NCI-H1105 (cell line): ENCODE results near the gene ATRIP.

Experiments
- DNase-seq: peaks from one replicate; lab custom pipeline; 2025; lab: John Stamatoyannopoulos, UW

Gene ATRIP

DNA sequence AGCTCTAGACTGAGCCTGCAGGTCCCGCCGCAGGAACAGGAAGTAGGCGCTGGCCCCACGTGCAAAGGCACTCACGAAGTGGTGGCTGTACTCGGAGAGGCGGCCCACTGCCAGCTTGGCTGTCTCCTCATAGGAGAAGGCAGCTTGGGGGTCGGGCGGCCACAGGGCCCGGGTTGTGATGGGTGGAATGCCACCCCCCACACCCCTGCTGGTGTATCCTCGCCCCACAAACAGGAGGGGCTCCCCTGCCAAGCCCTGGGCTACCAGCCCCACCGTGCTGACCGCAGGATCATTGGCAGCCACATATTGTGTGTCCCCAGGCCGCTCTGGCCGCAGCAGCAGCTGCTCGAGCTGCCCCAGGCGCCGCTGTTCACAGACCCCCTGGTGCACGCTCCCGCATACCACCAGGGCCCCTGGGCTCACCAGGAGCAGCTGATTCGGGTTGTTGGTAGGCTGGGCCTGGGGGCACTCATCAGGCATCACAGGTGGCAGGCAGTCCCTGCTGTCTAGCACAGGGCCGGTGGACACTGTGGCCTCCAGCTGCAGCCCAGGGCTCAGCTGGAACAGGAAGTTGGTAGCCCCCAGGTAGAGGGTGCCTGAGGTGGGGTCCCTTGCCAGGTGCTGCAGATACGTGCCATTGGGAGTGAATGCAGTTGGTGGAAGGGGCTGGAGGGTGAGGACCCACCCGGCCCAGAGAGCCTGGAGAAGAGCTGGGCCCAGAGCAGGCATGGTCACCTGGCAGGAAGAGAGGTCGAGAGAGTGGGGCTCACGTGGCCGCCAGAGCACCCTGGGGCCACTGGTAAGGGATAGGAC is 22.4 kb upstream of the ATRIP start:
- no peak for DNase-seq

- no peak for DNase-seq
These were observed 21.2 kb upstream of the ATRIP start for GRCh38 chr3:48425281-48425812.

DNA sequence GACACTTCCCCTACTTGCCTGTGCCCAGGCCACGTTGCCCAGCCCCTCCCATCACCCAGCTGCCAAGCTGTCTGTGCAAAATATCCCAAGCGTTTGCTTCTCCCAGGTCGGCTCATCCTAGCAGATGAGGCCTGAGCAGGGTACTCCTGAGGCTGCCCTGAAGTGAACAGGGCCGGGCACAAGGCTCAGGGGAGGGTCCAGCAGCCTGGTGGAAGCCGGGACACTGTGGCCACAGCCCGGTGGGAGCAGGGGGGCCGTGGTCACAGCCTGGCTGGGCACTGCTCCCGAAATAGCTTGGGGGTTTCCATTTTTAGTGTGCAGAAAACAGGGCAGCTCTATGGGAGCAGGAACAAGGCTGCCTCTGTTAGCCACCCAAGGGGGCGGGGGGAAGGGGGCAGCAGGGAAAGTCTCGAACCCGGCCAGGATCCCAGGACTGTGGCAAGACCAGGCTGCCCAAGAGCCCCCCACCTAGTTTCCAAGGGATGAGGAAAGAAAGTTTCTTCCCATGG is 20.1 kb upstream of the ATRIP start:
- no peak for DNase-seq

DNA sequence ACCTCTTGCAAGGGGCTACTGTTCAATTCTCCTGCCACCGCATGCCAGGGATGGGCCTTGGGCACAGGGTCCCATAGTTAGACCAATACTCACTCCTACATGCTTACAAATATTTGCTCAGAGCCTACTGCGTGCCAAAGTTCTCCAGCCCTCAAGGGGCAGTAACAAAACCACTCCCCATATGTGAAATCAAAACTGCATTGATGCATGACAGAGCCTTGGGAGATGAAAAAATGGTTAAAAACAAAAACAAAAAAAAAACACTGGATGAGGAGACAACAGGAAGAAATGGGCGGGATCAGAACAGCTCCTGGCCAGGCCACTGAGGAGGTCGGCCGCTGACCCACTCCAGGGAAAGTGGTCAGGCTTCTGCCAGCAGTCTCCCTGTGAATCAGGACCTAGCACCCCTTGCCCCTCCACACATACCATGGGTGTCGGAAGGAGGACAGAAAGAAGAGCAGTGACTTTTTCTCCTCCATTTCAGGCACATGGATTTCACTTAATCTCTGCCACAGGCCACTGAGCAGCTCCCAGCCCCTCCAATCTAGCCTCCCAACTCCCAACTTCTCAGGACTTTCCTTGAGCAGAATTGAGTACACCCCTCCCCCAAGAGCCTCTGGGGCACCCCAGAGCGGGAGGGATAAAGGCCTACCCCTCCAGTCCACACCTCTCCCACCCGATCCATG is 19.4 kb upstream of the ATRIP start:
- DNase-seq, result no peak

- no peak for DNase-seq
These were observed 18.9 kb upstream of the ATRIP start for GRCh38 chr3:48427630-48427962.

DNA sequence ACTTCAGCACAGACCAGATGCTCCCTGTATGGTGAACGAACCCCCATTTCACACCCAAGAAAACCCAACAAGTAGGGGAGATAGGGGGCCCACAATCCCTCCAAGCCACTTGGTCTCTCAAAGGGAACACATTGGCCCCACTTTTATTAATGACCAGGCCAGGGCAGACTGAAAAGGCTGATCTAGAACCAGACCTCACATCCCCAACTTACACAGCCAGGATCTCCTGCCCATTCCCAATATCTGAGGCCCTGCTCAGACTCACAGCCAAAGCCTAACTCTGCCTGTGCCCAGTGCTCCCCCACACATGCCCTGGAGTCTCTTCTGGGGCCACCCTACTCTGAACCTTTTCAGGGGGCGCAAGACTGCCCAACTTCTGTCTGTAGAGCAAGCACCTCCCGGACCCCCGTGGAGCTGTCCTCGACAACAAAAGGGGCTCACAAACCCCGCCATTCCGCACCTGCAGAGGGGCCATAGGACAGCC is 18.4 kb upstream of the ATRIP start:
- DNase-seq, result no peak

DNA sequence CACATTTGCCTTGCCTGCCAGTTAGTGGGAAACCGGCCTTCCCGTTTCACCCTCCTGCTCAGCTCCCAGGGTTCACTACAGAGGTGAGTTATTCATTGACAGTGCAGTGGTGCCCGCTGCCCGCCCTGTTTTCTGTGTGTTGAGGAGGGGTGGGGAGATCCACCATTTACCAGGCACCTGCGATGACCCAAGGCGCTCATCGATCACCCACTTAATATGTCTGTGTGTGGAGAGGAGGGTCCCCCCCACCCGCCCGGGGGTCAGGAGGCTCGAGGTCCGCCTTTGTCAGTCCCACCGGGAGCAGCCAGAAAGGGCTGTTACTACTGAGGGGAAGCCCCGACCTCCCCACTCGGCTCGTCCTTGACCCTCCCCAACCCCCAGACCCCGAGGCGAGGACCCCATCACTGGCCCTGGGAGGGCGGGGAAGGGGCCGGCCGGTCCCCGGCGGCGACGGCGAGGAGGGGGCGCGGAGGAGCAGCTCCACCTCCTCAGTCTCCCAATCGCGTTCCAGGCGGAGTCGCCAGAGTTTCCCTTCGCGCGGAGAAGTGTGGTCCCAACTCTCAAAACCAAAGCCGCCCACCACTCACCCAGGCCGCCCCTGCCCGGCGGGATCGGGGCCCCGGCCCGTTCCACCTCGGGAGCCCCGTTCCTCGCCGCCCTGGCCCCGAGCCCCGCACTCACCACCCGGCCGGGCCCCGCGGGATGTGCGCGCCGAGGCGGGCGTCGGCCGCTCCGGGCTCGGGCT is 17.8 kb upstream of the ATRIP start:
- DNase-seq, result no peak

GRCh38 chr3:48429317-48429959 is 17.1 kb upstream of the ATRIP start:
- peak; percentile 74 for DNase-seq

DNA sequence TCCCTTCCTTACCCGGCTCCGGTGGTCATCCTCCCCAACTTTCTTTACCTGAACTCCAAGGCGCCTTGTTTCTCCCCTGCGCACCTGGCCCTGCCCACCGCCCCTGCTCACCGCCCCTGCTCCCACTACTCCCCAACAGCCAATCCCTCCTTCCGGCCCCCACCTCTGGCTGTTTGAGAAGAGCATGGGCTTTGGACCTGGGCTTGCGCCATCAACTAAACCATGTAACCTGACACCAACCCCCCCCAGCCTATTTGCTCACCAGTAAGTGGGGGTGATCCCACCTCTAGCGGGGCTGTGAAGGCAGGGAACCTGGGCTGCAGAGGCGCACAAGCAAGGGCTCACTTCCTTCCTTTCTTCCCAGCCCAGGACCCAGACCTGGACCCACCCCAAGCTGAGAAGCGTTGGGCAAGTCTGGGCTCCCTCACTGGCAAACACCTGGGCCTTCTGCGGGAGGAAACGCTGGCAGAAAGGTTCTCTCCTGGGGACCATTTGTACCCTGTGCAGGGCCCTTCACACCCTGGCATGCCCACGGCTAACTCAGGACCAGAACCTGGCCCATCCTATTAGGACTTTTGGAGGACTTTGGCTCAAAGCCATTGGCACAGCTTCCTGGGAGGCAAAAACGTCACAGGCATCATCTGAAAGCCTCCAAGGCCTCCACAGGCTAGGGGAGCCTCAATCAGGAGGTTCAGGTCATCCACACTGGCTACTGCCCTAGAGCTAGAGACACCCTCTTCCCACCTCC is 16.4 kb upstream of the ATRIP start, which contains the start of gene PLXNB1:
Gene PLXNB1, minus strand, starts transcription at position 127 of the 748 bp plus-strand sequence. CDS start 5,475 bp downstream, outside the sequence.
- DNase-seq, result peak; percentile 78

GRCh38 chr3:48430708-48431101 is 15.8 kb upstream of the ATRIP start:
- no peak for DNase-seq

- no peak for DNase-seq
These were observed 15.1 kb upstream of the ATRIP start for GRCh38 chr3:48431224-48432029.

GRCh38 chr3:48432411-48433371 is 13.8 kb upstream of the ATRIP start:
- DNase-seq, result no peak

DNA sequence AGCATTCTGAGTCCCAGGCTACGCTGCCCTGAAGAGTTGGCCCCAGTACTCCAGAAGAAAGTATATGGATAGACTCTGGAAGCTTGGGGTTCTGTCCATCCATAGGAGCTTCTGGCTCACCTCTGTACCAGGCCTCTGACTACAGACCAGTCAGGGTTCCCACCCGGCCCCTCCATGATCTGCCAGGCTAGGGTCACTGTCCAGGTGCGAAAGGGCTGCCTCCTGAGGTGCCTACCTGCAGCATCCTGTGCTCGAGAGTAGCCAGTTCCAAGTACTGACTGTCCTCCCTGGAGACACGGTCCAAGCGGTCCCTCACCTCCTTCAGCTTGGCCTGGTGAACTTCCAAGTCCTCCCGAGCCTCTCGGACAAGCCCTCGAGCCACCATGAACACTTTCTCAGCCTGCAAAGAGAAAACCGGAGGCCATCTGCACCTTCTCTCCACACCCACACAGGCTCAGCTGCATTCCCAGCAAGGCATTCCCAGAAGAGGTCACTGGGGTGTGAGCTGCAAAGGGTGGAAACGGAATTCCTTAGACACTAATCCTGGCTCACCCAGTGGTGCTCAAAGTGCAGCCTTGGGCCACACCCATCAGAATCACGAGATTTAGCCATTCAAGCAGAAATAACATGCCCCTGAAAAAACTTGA is 12.9 kb upstream of the ATRIP start:
- DNase-seq, result no peak

DNA sequence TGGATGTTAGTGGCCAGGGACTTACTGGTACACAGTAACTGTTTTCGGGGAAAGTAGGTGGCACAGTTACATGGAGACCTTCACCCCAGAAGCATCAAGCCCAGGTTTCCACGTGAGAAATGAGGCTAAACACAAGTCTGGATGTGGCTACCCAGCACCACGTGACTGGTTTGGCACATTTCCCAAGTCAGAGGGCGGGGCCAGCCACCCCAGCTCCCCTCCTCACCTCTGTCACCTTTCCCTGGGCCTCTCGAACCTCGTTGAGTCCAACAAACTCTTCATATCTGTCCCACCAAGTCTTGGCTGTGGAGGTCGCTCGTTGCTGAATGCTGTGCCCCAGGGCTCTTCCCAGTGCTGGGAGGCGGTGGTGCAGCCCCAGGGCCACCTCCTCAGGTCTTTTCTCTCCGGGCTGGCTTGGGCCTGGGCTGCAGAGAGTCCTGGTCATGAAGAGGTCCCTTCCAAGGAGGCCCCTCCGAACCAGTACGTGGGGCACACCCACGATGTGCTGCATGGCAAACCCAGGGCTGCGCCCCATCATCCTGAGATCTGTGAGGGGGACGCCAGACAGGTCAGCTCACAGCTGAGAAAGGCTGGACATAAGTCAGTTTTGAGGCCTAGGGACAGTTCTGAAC is 11.8 kb upstream of the ATRIP start:
- no peak for DNase-seq

DNA sequence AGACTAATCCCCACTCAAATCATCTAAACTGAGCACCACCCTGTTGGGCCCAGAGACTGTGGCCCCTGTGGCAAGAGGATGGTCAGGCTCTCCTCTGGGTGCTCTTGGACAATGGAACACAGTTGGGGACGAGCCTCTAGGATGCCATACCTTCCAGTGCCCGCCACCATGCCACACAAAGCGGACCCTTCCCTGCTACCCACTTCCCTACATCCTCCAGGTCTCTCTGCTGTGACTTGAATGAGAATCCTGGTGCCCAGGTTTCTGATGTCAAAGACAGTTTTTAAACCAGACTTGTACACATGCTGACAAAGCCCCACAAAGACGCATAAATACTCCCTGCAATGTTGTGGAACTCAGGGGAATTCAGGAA is 11.3 kb upstream of the ATRIP start:
- DNase-seq, result no peak

- peak; percentile 69 for DNase-seq
These were observed 10.6 kb upstream of the ATRIP start for GRCh38 chr3:48435774-48436476.

GRCh38 chr3:48436477-48436787 is 10.1 kb upstream of the ATRIP start:
- no peak for DNase-seq

DNA sequence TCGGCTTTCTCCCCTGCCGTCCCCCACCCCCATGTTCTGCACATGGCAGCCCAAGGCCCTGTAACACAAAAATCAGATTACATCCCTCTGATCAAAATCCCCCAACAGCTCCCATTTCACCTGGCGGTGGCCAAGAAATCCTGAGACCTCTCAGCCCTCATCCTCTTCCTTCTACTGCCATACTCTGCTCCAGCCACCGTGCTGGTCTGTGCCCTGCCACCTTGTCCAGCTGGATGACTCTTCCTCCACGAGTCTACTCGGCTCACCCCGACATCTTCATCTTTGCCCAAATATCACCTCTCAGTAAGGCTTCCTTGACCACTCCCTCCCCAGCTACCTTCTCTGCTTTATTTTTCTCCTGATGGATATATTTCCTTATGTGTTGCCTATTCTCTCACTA is 9.7 kb upstream of the ATRIP start:
- DNase-seq, result no peak
